ENCODE measurements around the gene H1-8.

DNA sequence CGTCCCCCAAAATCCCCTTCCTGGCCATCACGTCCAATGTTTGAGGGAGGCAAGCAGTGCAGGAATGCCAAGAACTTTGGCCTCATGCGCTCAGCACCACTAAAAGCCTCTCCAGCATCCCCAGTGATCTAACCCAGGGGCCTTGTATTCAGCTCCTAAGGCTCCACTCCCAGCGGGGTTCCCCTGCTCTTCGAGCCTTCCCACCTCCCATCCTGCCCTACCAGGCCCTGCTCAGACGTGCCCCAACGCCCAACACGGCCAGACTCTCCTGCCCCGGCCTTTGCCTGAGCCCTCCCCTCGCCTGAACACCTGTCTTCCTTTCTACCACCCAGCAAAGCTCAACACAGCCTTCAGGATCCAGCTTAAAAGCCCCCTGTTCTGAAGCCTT is 33.0 kb downstream of the H1-8 start:
- no peak for TF ChIP-seq POLR2A (IDR thresholded peaks at IDR 0.05)
- no peak for TF ChIP-seq POLR2AphosphoS5 (IDR thresholded peaks at IDR 0.05)
- no peak for TF ChIP-seq EP300 (IDR thresholded peaks at IDR 0.05)
